CD8-positive, alpha-beta memory T cell (primary cell): ENCODE results near the gene ITGA1. TPM values are rescaled to one million over a fixed set of nuclear protein-coding genes. Genes with fewer than 3 reads are reported as not detected.
A peak's percentile ranks its signal among the peaks of the same experiment; 100 is the strongest.
"Not testable (repeated sequence)": the region's sequence is repeated elsewhere in the genome, so short reads cannot be mapped to it uniquely, and the experiment has no call there.

Experiments
- CTCF ChIA-PET: fragments of 350-600 bp; sonication (Branson Sonifier 250); formaldehyde crosslinking; loops from one replicate; lab custom pipeline; 2021; ENCODE audit warnings: antibody characterized with exemption; lab: Charles Lee
- POLR2A ChIA-PET: fragments of 350-600 bp; sonication (Branson Sonifier 250); formaldehyde crosslinking; loops from one replicate; lab custom pipeline; 2021; ENCODE audit warnings: antibody characterized with exemption; lab: Charles Lee
- DNase-seq, 5 donors: peaks; one replicate each; pipeline versions ENCODE4 v3.0.0 to v3.0.0-alpha.2; 2020 to 2022; ENCODE audit warnings: mixed read lengths in 1 of 5
- H3K27ac ChIP-seq: one replicate; pipeline ENCODE4 v1.7.0; 2013; ENCODE audit warnings: low read depth, mild to moderate bottlenecking, low read length, moderate library complexity
- H3K27me3 ChIP-seq: 2 replicates; pipeline ENCODE4 v1.7.0; 2013; ENCODE audit warnings: low read length, mild to moderate bottlenecking; ENCODE audit not compliant: insufficient read depth, poor library complexity, severe bottlenecking
- H3K36me3 ChIP-seq: 2 replicates; pipeline ENCODE4 v1.7.0; 2013; ENCODE audit warnings: mild to moderate bottlenecking, low read length, moderate library complexity; ENCODE audit not compliant: insufficient read depth
- H3K4me1 ChIP-seq: 2 replicates; pipeline ENCODE4 v1.7.0; 2013; ENCODE audit warnings: mild to moderate bottlenecking, low read length, moderate library complexity; ENCODE audit not compliant: insufficient read depth
- H3K4me3 ChIP-seq: 2 replicates; pipeline ENCODE4 v1.7.0; 2013; ENCODE audit warnings: mild to moderate bottlenecking, low read length
- H3K9me3 ChIP-seq: 2 replicates; pipeline ENCODE4 v1.7.0; 2013; ENCODE audit warnings: mild to moderate bottlenecking, low read length
- H3K27ac Mint-ChIP-seq, 8 donors: one replicate each; pipeline ENCODE4 v1.8.0; 2020 to 2021; ENCODE audit warnings: mixed read lengths in 8 of 8, mild to moderate bottlenecking in 6 of 8, inconsistent platforms in 3 of 8, moderate library complexity in 3 of 8
- H3K27me3 Mint-ChIP-seq, 2 donors: one replicate each; pipeline ENCODE4 v1.8.0; 2020 to 2021; ENCODE audit warnings: mixed read lengths in 2 of 2, mild to moderate bottlenecking in 1 of 2, moderate library complexity in 1 of 2
- H3K36me3 Mint-ChIP-seq, 3 donors: one replicate each; pipeline ENCODE4 v1.8.0; 2020 to 2021; ENCODE audit warnings: mixed read lengths in 3 of 3, inconsistent platforms in 1 of 3, mild to moderate bottlenecking in 1 of 3
- H3K4me1 Mint-ChIP-seq, 3 donors: one replicate each; pipeline ENCODE4 v1.8.0; 2020 to 2021; ENCODE audit warnings: mixed read lengths in 3 of 3, inconsistent platforms in 1 of 3, mild to moderate bottlenecking in 1 of 3
- H3K4me3 Mint-ChIP-seq, 7 donors: one replicate each; pipeline ENCODE4 v1.8.0; 2020 to 2021; ENCODE audit warnings: mixed read lengths in 7 of 7, mild to moderate bottlenecking in 6 of 7, moderate library complexity in 4 of 7, inconsistent platforms in 2 of 7
- H3K9me3 Mint-ChIP-seq, 5 donors: one replicate each; pipeline ENCODE4 v1.8.0; 2020 to 2022; ENCODE audit warnings: mixed read lengths in 5 of 5, mild to moderate bottlenecking in 3 of 5, moderate library complexity in 2 of 5, inconsistent platforms in 1 of 5
- polyA plus RNA-seq: library from polyadenylated mRNA; unstranded; fragments of 300-500 nt; fragmentation: Illumina TruSeq; gene quantifications from one replicate; pipeline ENCODE4 v1.2.3, GENCODE V29; 2021
- total RNA-seq, 2 experiments: library from RNA; stranded (reverse); gene quantifications; one replicate each; pipeline ENCODE4 v1.2.3, GENCODE V29; 2021

The ITGA1 gene
- total and polyA plus RNA-seq, 3 experiments from 2014 or later = 16.5 to 26.3 (median 21.9) TPM

GRCh38 chr5:52859628-52860027, 71.9 kb downstream of the ITGA1 start:
- Mint-ChIP-seq H3K9me3 (no peaks in the 10 kb centered on the region), H3K27ac (no peak overlapping the region), H3K4me1 (no peaks in the 10 kb centered on the region), H3K36me3 (peaks cover 0 to 6% (median 4%) of the 10 kb centered on the region in 3 donors), H3K4me3 (no peak overlapping the region), H3K27me3 (no peaks in the 10 kb centered on the region)
- Histone ChIP-seq H3K36me3 (no peaks in the 10 kb centered on the region), H3K27me3 (no peaks in the 10 kb centered on the region), H3K9me3 (no peaks in the 10 kb centered on the region), H3K27ac (no peak overlapping the region), H3K4me3 (no peak overlapping the region), H3K4me1 (no peaks in the 10 kb centered on the region)
- no peak for DNase-seq
- POLR2A ChIA-PET = no interaction called here
- CTCF ChIA-PET = interaction anchor here (1.2 kb wide), 1 partner anchor 9 kb away, joined by 3 read pairs; no protein-coding TSS in a partner anchor

- Mint-ChIP-seq H3K4me1 (no peaks in the 10 kb centered on the region), H3K4me3 (no peak overlapping the region), H3K36me3 (peaks cover 0 to 8% (median 5%) of the 10 kb centered on the region in 3 donors), H3K27ac (no peak overlapping the region), H3K27me3 (no peaks in the 10 kb centered on the region), H3K9me3 (no peaks in the 10 kb centered on the region)
- Histone ChIP-seq H3K4me3 (no peak overlapping the region), H3K27ac (no peak overlapping the region), H3K27me3 (no peaks in the 10 kb centered on the region), H3K36me3 (no peaks in the 10 kb centered on the region), H3K4me1 (no peaks in the 10 kb centered on the region), H3K9me3 (no peaks in the 10 kb centered on the region)
- no peak for DNase-seq
- ChIA-PET CTCF (no interaction called here), POLR2A (interaction anchor here (0.6 kb wide), 1 partner anchor 41 kb away, joined by 3 read pairs; no protein-coding TSS in a partner anchor)
Observed at GRCh38 chr5:52861368-52861767, 73.7 kb downstream of the ITGA1 start.

GRCh38 chr5:52863715-52864290, 76.1 kb downstream of the ITGA1 start:
- peaks cover 0 to 16% (median 5%) of the 10 kb centered on the region in 3 donors for H3K36me3 Mint-ChIP-seq
- no peak overlapping the region for H3K4me3 Mint-ChIP-seq
- POLR2A ChIA-PET = no interaction called here
- Histone ChIP-seq H3K9me3 (no peaks in the 10 kb centered on the region), H3K36me3 (no peaks in the 10 kb centered on the region), H3K27ac (no peak overlapping the region), H3K27me3 (no peaks in the 10 kb centered on the region), H3K4me3 (no peak overlapping the region), H3K4me1 (no peaks in the 10 kb centered on the region)
- DNase-seq = no peak
- H3K27ac Mint-ChIP-seq = no peak overlapping the region
- CTCF ChIA-PET = no interaction called here
- no peaks in the 10 kb centered on the region for H3K4me1 Mint-ChIP-seq
- no peaks in the 10 kb centered on the region for H3K9me3 Mint-ChIP-seq
- H3K27me3 Mint-ChIP-seq = no peaks in the 10 kb centered on the region

- POLR2A ChIA-PET = no interaction called here
- Mint-ChIP-seq H3K9me3 (no peaks in the 10 kb centered on the region), H3K27ac (no peak overlapping the region), H3K36me3 (peaks cover 0 to 16% (median 5%) of the 10 kb centered on the region in 3 donors), H3K4me3 (no peak overlapping the region), H3K4me1 (no peaks in the 10 kb centered on the region), H3K27me3 (no peaks in the 10 kb centered on the region)
- CTCF ChIA-PET = no interaction called here
- Histone ChIP-seq H3K4me3 (no peak overlapping the region), H3K4me1 (no peaks in the 10 kb centered on the region), H3K27me3 (no peaks in the 10 kb centered on the region), H3K9me3 (no peaks in the 10 kb centered on the region), H3K27ac (no peak overlapping the region), H3K36me3 (no peaks in the 10 kb centered on the region)
- no peak for DNase-seq
Observed at GRCh38 chr5:52864371-52864770, 76.7 kb downstream of the ITGA1 start.

- Mint-ChIP-seq H3K4me3 (no peak overlapping the region), H3K36me3 (peaks cover 0 to 16% (median 5%) of the 10 kb centered on the region in 3 donors), H3K4me1 (no peaks in the 10 kb centered on the region), H3K9me3 (no peaks in the 10 kb centered on the region), H3K27me3 (no peaks in the 10 kb centered on the region), H3K27ac (no peak overlapping the region)
- CTCF ChIA-PET = no interaction called here
- Histone ChIP-seq H3K27ac (no peak overlapping the region), H3K9me3 (no peaks in the 10 kb centered on the region), H3K4me1 (no peaks in the 10 kb centered on the region), H3K36me3 (no peaks in the 10 kb centered on the region), H3K27me3 (no peaks in the 10 kb centered on the region), H3K4me3 (no peak overlapping the region)
- no peak for DNase-seq
- POLR2A ChIA-PET = no interaction called here
Observed at GRCh38 chr5:52864884-52865283, 77.2 kb downstream of the ITGA1 start.

- H3K4me3 ChIP-seq, H3K9me3 Mint-ChIP-seq, H3K27me3 Mint-ChIP-seq, H3K4me1 ChIP-seq, H3K36me3 ChIP-seq, DNase-seq, H3K27ac Mint-ChIP-seq, H3K27ac ChIP-seq, H3K9me3 ChIP-seq, H3K4me1 Mint-ChIP-seq, H3K4me3 Mint-ChIP-seq, H3K27me3 ChIP-seq: not testable (repeated sequence)
- POLR2A ChIA-PET = interaction anchor here (0.6 kb wide), 1 partner anchor 17 kb away, joined by 3 read pairs; no protein-coding TSS in a partner anchor
- CTCF ChIA-PET = interaction anchor here (0.9 kb wide), 1 partner anchor 173 kb away, joined by 4 read pairs; no protein-coding TSS in a partner anchor
- H3K36me3 Mint-ChIP-seq = peaks cover 0 to 16% (median 5%) of the 10 kb centered on the region in 3 donors
Observed at GRCh38 chr5:52865991-52866390, 78.3 kb downstream of the ITGA1 start.

GRCh38 chr5:52867809-52868208, 80.1 kb downstream of the ITGA1 start:
- DNase-seq = no peak
- Mint-ChIP-seq H3K9me3 (no peaks in the 10 kb centered on the region), H3K27ac (no peak overlapping the region), H3K27me3 (no peaks in the 10 kb centered on the region), H3K36me3 (peaks cover 0 to 14% (median 6%) of the 10 kb centered on the region in 3 donors), H3K4me1 (no peaks in the 10 kb centered on the region), H3K4me3 (no peak overlapping the region)
- Histone ChIP-seq H3K4me1 (no peaks in the 10 kb centered on the region), H3K4me3 (no peak overlapping the region), H3K36me3 (no peaks in the 10 kb centered on the region), H3K27ac (no peak overlapping the region), H3K9me3 (no peaks in the 10 kb centered on the region), H3K27me3 (no peaks in the 10 kb centered on the region)
- ChIA-PET POLR2A (no interaction called here), CTCF (no interaction called here)

- Histone ChIP-seq H3K27ac (no peak overlapping the region), H3K4me1 (no peaks in the 10 kb centered on the region), H3K4me3 (no peak overlapping the region), H3K36me3 (no peaks in the 10 kb centered on the region), H3K27me3 (no peaks in the 10 kb centered on the region), H3K9me3 (no peaks in the 10 kb centered on the region)
- Mint-ChIP-seq H3K27ac (peak overlapping the region in 1 of 8 donors; percentile 45), H3K27me3 (no peaks in the 10 kb centered on the region), H3K9me3 (no peaks in the 10 kb centered on the region), H3K4me3 (no peak overlapping the region), H3K4me1 (no peaks in the 10 kb centered on the region), H3K36me3 (peaks cover 0 to 12% (median 7%) of the 10 kb centered on the region in 3 donors)
- CTCF ChIA-PET = no interaction called here
- POLR2A ChIA-PET = no interaction called here
- DNase-seq = no peak
Observed at GRCh38 chr5:52868417-52868816, 80.7 kb downstream of the ITGA1 start.
